Pancreas (tissue), 10 donors: ENCODE measurements around the gene RPS6KC1. TPM values are rescaled to one million over a fixed set of nuclear protein-coding genes. Genes with fewer than 3 reads are reported as not detected.
A peak's percentile ranks its signal among the peaks of the same experiment; 100 is the strongest.

Experiments used
- ATAC-seq, 4 donors: fragments of 200-7000 bp; cut with Tn5 transposase; one replicate each; pipeline versions ENCODE4 v1.8.0 to v1.9.1; 2020; ENCODE audit warnings: mild to moderate bottlenecking in 4 of 4, moderate library complexity in 4 of 4
- DNase-seq, 6 donors: peaks; one replicate each; pipeline ENCODE4 v3.0.0-alpha.2; 2020
- FAIRE-seq: peaks from 2 replicates; lab custom pipeline; 2012; peaks lifted over from hg19 to GRCh38; lab: Jason Lieb, UNC
- H3K27ac ChIP-seq, 4 donors: fragments of 200-600 bp; sonication (generic); 1 replicate in 3 of 4; 2 replicates in 1 of 4; pipeline versions ENCODE4 v1.5.0 to v1.8.0; 2020
- H3K27me3 ChIP-seq, 4 donors: fragments of 200-600 bp; one replicate each; pipeline ENCODE4 v1.8.0; 2021
- H3K36me3 ChIP-seq, 3 donors: fragments of 200-600 bp; sonication (generic) in 1 of 3; one replicate each; pipeline versions ENCODE4 v1.5.0 to v1.8.0; 2020 to 2021
- H3K4me1 ChIP-seq, 3 donors: fragments of 200-600 bp; one replicate each; pipeline ENCODE4 v1.8.0; 2021
- H3K4me3 ChIP-seq, 4 donors: fragments of 200-600 bp; sonication (generic) in 2 of 4; one replicate each; pipeline versions ENCODE4 v1.5.0 to v1.8.0; 2020 to 2021
- H3K9me3 ChIP-seq, 4 donors: fragments of 200-600 bp; one replicate each; pipeline ENCODE4 v1.8.0; 2021
- CTCF ChIP-seq, 4 donors: fragments of 200-600 bp; sonication (generic) in 3 of 4; IDR thresholded peaks; one replicate each; pipeline versions ENCODE4 v1.5.0 to v1.8.0; 2021; ENCODE audit warnings: antibody characterized with exemption in 4 of 4
- WGBS, 2 donors: extraction: QIAGEN DNeasy Blood & Tissue Kit; methylation state at CpG; one replicate each; pipeline ENCODE4 v1.1.7; 2013; 5-methylcytosine and 5-hydroxymethylcytosine counted together
- intact Hi-C, 3 donors: fragments of 100-400 bp; cut with DNase I; formaldehyde crosslinking; loops; one replicate each; pipeline versions ENCODE4 v1.11.1 to v1.14.2; 2022
- polyA plus RNA-seq, 2 donors: library from polyadenylated mRNA; stranded (reverse); fragments of 200-250 nt; gene quantifications; one replicate each; pipeline ENCODE4 v1.2.3, GENCODE V29; 2013
- total RNA-seq, 6 donors: library from RNA; stranded (reverse); fragmentation: NEBNext Ultra II Directional in 4 of 6; extraction: Animal tissue kit (Norgen Biotek cat#: 25700) in 4 of 6; gene quantifications; one replicate each; pipeline versions ENCODE4 v1.2.1 to v1.2.4, GENCODE V29; 2021 to 2023
- donor health status: healthy with polysubstance abuse.
- donor health status: DM: no; HTN: no; CAD: no; lungs with moderate emphysema.
- donor health status: DM: no; HTN: no; CAD: no.
- donor health status: control.
- donor health status: control.
- donor health status: Bipolar disorder and iron deficiency.
- donor health status: DM: yes; HTN: yes; CAD: no.
- donor health status: DM: no; HTN: no; CAD: no.
- donor health status: DM: no; HTN: no; CAD: no.
- donor health status: DM: yes; HTN: yes; CAD: no.

Gene RPS6KC1
- total and polyA plus RNA-seq, 8 donors: 2.3 to 11.4 (median 7.0) TPM

- Histone ChIP-seq H3K4me1 (peaks cover 0 to 4% (median 0%) of the 10 kb centered on the region in 3 donors), H3K9me3 (no peaks in the 10 kb centered on the region), H3K27me3 (no peaks in the 10 kb centered on the region), H3K4me3 (no peak overlapping the region), H3K27ac (no peak overlapping the region), H3K36me3 (no peaks in the 10 kb centered on the region)
- intact Hi-C loops: no loop called here
- DNase-seq: no peak
- 78 to 86% methylated on average over 2 of the region's 2 CpGs for WGBS, 2 donors
- peak; percentile 82 to 91 (median 88) for ATAC-seq
- FAIRE-seq: no peak
- no peak for TF ChIP-seq CTCF (IDR thresholded peaks at IDR 0.05)
Observed at GRCh38 chr1:213123536-213123935, 72.5 kb downstream of the RPS6KC1 start.

GRCh38 chr1:213124590-213124989 lies 73.5 kb downstream of the RPS6KC1 start:
- TF ChIP-seq CTCF (IDR thresholded peaks at IDR 0.05): no peak
- Histone ChIP-seq H3K27ac (no peak overlapping the region), H3K4me1 (peaks cover 0 to 4% (median 0%) of the 10 kb centered on the region in 3 donors), H3K36me3 (no peaks in the 10 kb centered on the region), H3K4me3 (no peak overlapping the region), H3K9me3 (no peaks in the 10 kb centered on the region), H3K27me3 (no peaks in the 10 kb centered on the region)
- DNase-seq (no peak), ATAC-seq (no peak), FAIRE-seq (no peak)
- 87 to 90% methylated on average over 5 of the region's 5 CpGs for WGBS, 2 donors
- intact Hi-C loops: no loop called here

- H3K4me3 ChIP-seq: no peak overlapping the region
- FAIRE-seq (no peak), ATAC-seq (no peak), DNase-seq (no peak)
- no peak overlapping the region for H3K27ac ChIP-seq
- 79% methylated on average over 2 of the region's 2 CpGs for WGBS, 2 donors
- H3K4me1 ChIP-seq: peaks cover 0 to 4% (median 0%) of the 10 kb centered on the region in 3 donors
- intact Hi-C loops: no loop called here
- H3K27me3 ChIP-seq: no peaks in the 10 kb centered on the region
- TF ChIP-seq CTCF (IDR thresholded peaks at IDR 0.05): no peak
- H3K9me3 ChIP-seq: no peaks in the 10 kb centered on the region
- H3K36me3 ChIP-seq: no peaks in the 10 kb centered on the region
Observed at GRCh38 chr1:213125643-213126042, 74.6 kb downstream of the RPS6KC1 start.

- ATAC-seq (no peak), FAIRE-seq (no peak), DNase-seq (no peak)
- Histone ChIP-seq H3K4me3 (no peak overlapping the region), H3K9me3 (no peaks in the 10 kb centered on the region), H3K4me1 (peaks cover 0 to 4% (median 0%) of the 10 kb centered on the region in 3 donors), H3K27ac (no peak overlapping the region), H3K36me3 (no peaks in the 10 kb centered on the region), H3K27me3 (no peaks in the 10 kb centered on the region)
- 95 to 100% methylated on average over 1 of the region's 1 CpG for WGBS, 2 donors
- intact Hi-C loops: no loop called here
- TF ChIP-seq CTCF (IDR thresholded peaks at IDR 0.05): no peak
Observed at GRCh38 chr1:213127074-213127473, 76.0 kb downstream of the RPS6KC1 start.

GRCh38 chr1:213131851-213132655 lies 81.0 kb downstream of the RPS6KC1 start:
- Histone ChIP-seq H3K27ac (no peak overlapping the region), H3K27me3 (no peaks in the 10 kb centered on the region), H3K36me3 (no peaks in the 10 kb centered on the region), H3K4me1 (peaks cover 0 to 18% (median 15%) of the 10 kb centered on the region in 3 donors), H3K9me3 (no peaks in the 10 kb centered on the region), H3K4me3 (no peak overlapping the region)
- FAIRE-seq (no peak), DNase-seq (no peak), ATAC-seq (peak; percentile 45 to 82 (median 66))
- intact Hi-C loops: no loop called here
- TF ChIP-seq CTCF (IDR thresholded peaks at IDR 0.05): no peak
